Subcutaneous adipose tissue (tissue), 4 donors: ENCODE measurements around the gene KIAA1143. TPM values are rescaled to one million over a fixed set of nuclear protein-coding genes. Genes with fewer than 3 reads are reported as not detected.

Experiments
- CTCF ChIP-seq: fragments of 450-650 bp; IDR thresholded peaks from one replicate; pipeline ENCODE4 v1.5.1; 2016; ENCODE audit warnings: low read depth, mild to moderate bottlenecking, control low read depth, antibody characterized with exemption, moderate library complexity
- total RNA-seq, 4 donors: library from RNA; depleted of rRNA; stranded (reverse); fragments of >200 nt; gene quantifications; one replicate each; pipeline ENCODE4 v1.1.0, GENCODE V29; 2016

KIAA1143 gene
- total RNA-seq, 4 donors from 2014 or later = 21.5 to 27.1 (median 25.0) TPM

DNA sequence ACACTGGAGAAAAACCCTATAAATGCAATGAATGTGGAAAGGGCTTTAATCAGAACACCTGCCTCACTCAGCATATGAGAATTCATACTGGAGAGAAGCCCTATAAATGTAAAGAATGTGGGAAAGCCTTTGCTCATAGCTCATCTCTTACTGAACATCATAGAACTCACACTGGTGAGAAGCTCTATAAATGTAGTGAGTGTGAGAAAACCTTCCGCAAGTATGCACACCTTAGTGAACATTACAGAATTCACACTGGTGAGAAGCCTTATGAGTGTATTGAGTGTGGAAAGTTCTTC, 39.4 kb downstream of the KIAA1143 start:
- no peak for TF ChIP-seq CTCF

DNA sequence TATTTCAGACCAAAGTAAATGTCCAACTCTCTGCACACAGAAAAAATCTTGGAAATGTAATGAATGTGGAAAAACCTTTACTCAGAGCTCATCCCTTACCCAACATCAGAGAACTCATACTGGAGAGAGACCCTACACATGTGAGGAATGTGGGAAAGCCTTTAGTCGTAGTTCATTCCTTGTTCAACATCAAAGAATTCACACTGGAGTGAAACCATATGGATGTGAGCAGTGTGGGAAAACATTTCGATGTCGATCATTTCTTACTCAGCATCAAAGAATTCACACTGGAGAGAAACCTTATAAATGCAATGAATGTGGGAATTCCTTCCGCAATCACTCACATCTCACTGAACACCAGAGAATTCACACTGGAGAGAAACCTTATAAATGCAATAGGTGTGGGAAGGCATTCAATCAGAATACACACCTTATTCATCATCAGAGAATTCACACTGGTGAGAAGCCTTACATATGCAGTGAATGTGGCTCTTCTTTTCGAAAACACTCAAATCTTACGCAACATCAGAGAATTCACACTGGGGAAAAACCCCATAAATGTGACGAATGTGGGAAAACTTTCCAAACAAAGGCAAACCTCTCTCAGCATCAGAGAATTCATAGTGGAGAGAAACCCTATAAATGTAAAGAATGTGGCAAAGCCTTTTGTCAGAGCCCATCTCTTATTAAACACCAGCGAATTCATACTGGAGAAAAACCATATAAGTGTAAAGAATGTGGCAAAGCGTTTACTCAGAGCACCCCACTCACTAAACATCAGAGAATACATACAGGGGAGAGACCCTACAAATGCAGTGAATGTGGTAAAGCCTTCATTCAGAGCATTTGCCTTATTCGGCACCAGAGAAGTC, 40.0 kb downstream of the KIAA1143 start:
- TF ChIP-seq CTCF = no peak

- no peak for TF ChIP-seq CTCF
Measured at GRCh38 chr3:44712455-44713075, 48.9 kb downstream of the KIAA1143 start, which contains the start of gene ZNF502. ZNF502 (plus strand) TSS chr3:44712660; CDS start chr3:44720262, 7,602 bp downstream.

Other genes with a start within 250 kb of the KIAA1143 start
- 1 to 10 TPM; 2.6 to 4.1 (median 3.4) TPM for gene ZKSCAN7, start 206.4 kb downstream of the KIAA1143 start, total RNA-seq
- gene ZNF660, start 176.7 kb downstream of the KIAA1143 start, total RNA-seq = 1 to 10 TPM; 1.9 to 3.9 (median 3.6) TPM
- 10 to 100 TPM; 13.1 to 17.4 (median 15.0) TPM for gene ZNF197, start 136.6 kb downstream of the KIAA1143 start, total RNA-seq
- gene ZNF35, start 112.9 kb downstream of the KIAA1143 start, total RNA-seq = 10 to 100 TPM in 3 of 4 donors, 1 to 10 TPM in 1; 8.2 to 13.2 (median 10.8) TPM
- 1 to 10 TPM; 3.9 to 6.2 (median 4.6) TPM for gene ZNF502, start 49.0 kb downstream of the KIAA1143 start, total RNA-seq
- 1 to 10 TPM; 3.9 to 9.5 (median 4.6) TPM for gene ZNF501, start 32.0 kb downstream of the KIAA1143 start, total RNA-seq
- 1 to 10 TPM in 2 of 4 donors, under 1 TPM in 1, not detected in 1; 0.98 to 2.5 (median 1.5) TPM for gene KIF15, start 175 bp upstream of the KIAA1143 start, total RNA-seq
- gene TMEM42, start 100.3 kb upstream of the KIAA1143 start, total RNA-seq = 10 to 100 TPM in 3 of 4 donors, 1 to 10 TPM in 1; 6.8 to 23.8 (median 19.7) TPM
- gene TGM4, start 113.0 kb upstream of the KIAA1143 start, total RNA-seq = not detected
- 100 to 1,000 TPM in 3 of 4 donors, 10 to 100 TPM in 1; 77.2 to 127 (median 111) TPM for gene ZDHHC3, start 214.6 kb upstream of the KIAA1143 start, total RNA-seq
- 10 to 100 TPM; 44.2 to 70.8 (median 54.8) TPM for gene EXOSC7, start 214.6 kb upstream of the KIAA1143 start, total RNA-seq